Keratinocyte (primary cell): ENCODE measurements around the gene INIP. TPM values are rescaled to one million over a fixed set of nuclear protein-coding genes. Genes with fewer than 3 reads are reported as not detected.

Experiments
- DNase-seq: peaks from one replicate; pipeline ENCODE4 v3.0.0-alpha.2; 2011; ENCODE audit warnings: low read depth, missing footprints, low spot score
- FAIRE-seq: peaks from 2 replicates; lab custom pipeline; 2011; peaks lifted over from hg19 to GRCh38; lab: Jason Lieb, UNC
- H2AFZ ChIP-seq: 2 replicates; pipeline ENCODE4 v1.6.0; 2012; ENCODE audit warnings: low read length, control low read depth, inconsistent platforms; ENCODE audit not compliant: control insufficient read depth
- H3K27ac ChIP-seq: 2 replicates; pipeline ENCODE4 v1.5.1; 2011; ENCODE audit warnings: low read length; ENCODE audit not compliant: control insufficient read depth, insufficient read depth
- H3K27me3 ChIP-seq: 3 replicates; pipeline ENCODE4 v1.6.0; 2011; ENCODE audit warnings: low read length; ENCODE audit not compliant: control insufficient read depth, insufficient read depth; ENCODE audit errors: extremely low read depth
- H3K36me3 ChIP-seq, 2 experiments: 2 replicates in 1 of 2; 3 replicates in 1 of 2; pipeline ENCODE4 v1.5.1; 2011; ENCODE audit warnings: low read length in 2 of 2, mild to moderate bottlenecking in 1 of 2; ENCODE audit not compliant: control insufficient read depth in 2 of 2, insufficient read depth in 2 of 2; ENCODE audit errors: extremely low read depth in 1 of 2
- H3K4me1 ChIP-seq: 3 replicates; pipeline ENCODE4 v1.5.1; 2011; ENCODE audit warnings: low read length; ENCODE audit not compliant: control insufficient read depth, insufficient read depth; ENCODE audit errors: extremely low read depth
- H3K4me2 ChIP-seq: 3 replicates; pipeline ENCODE4 v1.6.0; 2011; ENCODE audit warnings: low read depth, low read length; ENCODE audit not compliant: control insufficient read depth, insufficient read depth; ENCODE audit errors: extremely low read depth
- H3K4me3 ChIP-seq, 3 experiments: fragments of 200-600 bp in 1 of 3; sonication (generic) in 1 of 3; 2 replicates in 2 of 3; 3 replicates in 1 of 3; pipeline ENCODE4 v1.5.1; 2011 to 2016; ENCODE audit warnings: low read length in 3 of 3, mild to moderate bottlenecking in 3 of 3, control low read depth in 2 of 3, inconsistent platforms in 1 of 3, low read depth in 1 of 3, mixed read lengths in 1 of 3, mixed run types in 1 of 3, moderate library complexity in 1 of 3; ENCODE audit not compliant: control insufficient read depth in 2 of 3, insufficient read depth in 2 of 3; ENCODE audit errors: extremely low read depth in 1 of 3
- H3K79me2 ChIP-seq: 2 replicates; pipeline ENCODE4 v1.6.0; 2012; ENCODE audit warnings: low read length; ENCODE audit not compliant: control insufficient read depth, insufficient read depth
- H3K9ac ChIP-seq: 3 replicates; pipeline ENCODE4 v1.6.0; 2011; ENCODE audit warnings: low read length; ENCODE audit not compliant: control insufficient read depth, insufficient read depth; ENCODE audit errors: extremely low read depth
- H3K9me1 ChIP-seq: 3 replicates; pipeline ENCODE4 v1.6.0; 2011; ENCODE audit warnings: low read length; ENCODE audit not compliant: control insufficient read depth, insufficient read depth; ENCODE audit errors: extremely low read depth
- H3K9me3 ChIP-seq: 2 replicates; pipeline ENCODE4 v1.5.1; 2012; ENCODE audit warnings: low read depth, low read length; ENCODE audit not compliant: control insufficient read depth
- H4K20me1 ChIP-seq: 3 replicates; pipeline ENCODE4 v1.6.0; 2011; ENCODE audit warnings: low read length; ENCODE audit not compliant: control insufficient read depth, insufficient read depth; ENCODE audit errors: extremely low read depth
- EZH2 ChIP-seq: IDR thresholded peaks from one replicate; pipeline ENCODE4 v1.6.1; 2012; ENCODE audit warnings: inconsistent platforms, mild to moderate bottlenecking, low read length, moderate library complexity
- dilution Hi-C: fragments of 300-500 bp; cut with MboI; formaldehyde crosslinking; loops from one replicate; pipeline ENCODE4 v1.7.0; 2020; ENCODE audit warnings: low sequenced_read_pairs; ENCODE audit not compliant: extremely low pct_ligation_motif_present
- polyA plus RNA-seq, 5 experiments: library from polyadenylated mRNA; depleted of rRNA in 3 of 5; stranded (reverse) in 3 of 5; stranded (forward) in 1 of 5; unstranded in 1 of 5; fragments of >200 nt; gene quantifications; 1 replicate in 1 of 5; 2 replicates in 3 of 5; 3 replicates in 1 of 5; pipeline versions ENCODE4 v1.2.1 to v1.2.3, GENCODE V29; 2011 to 2012; ENCODE audit warnings: missing spikeins in 2 of 5, low read depth in 1 of 5, low replicate concordance in 1 of 5
- TF ChIP-seq, protein P1 (sequence below), 3 experiments: IDR thresholded peaks in 1 of 3; conservative IDR thresholded peaks in 1 of 3; optimal IDR thresholded peaks in 1 of 3; 2 replicates in 2 of 3; 3 replicates in 1 of 3; pipeline versions ENCODE3 to v1.5.1; 2011; ENCODE audit warnings: low read length in 3 of 3, mild to moderate bottlenecking in 3 of 3, moderate library complexity in 2 of 3, control low read depth in 1 of 3, inconsistent platforms in 1 of 3; ENCODE audit not compliant: insufficient read depth in 2 of 3; ENCODE audit errors: extremely low read depth in 1 of 3

INIP gene
- polyA plus RNA-seq, 1 donor (not counting 4 experiments of a cell fraction or from before 2014, with no cell fraction given): 22.0 TPM

DNA sequence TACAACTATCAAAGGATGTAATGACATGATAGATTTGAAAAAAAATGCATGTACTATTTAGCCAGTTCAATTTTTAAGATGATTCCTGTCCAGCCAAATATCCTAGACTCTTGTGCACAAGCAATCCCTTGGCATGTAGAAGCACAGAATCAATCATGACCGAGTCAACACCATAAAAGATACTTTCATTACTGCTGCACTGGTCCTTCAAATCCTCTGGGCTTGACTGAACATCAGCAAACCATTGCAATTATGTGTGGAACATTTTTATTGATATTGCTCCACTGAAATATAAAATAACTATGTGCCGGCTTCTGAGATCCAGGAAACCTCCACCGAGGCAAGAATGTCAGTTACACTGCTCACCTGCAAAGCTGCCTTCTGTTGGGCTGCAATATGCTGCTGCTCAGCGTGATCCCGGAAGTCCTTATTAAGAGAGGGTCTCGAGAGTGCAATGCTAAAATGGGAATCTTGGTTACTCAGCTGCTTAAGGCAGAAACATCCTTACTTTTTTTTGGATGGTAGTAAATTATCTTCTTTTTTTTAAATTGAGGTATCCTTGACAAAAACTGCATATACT lies 28.7 kb downstream of the INIP start:
- no peak overlapping the region for H3K4me2 ChIP-seq
- no peaks in the 10 kb centered on the region for H3K9me3 ChIP-seq
- no peak overlapping the region for H3K4me3 ChIP-seq
- H3K27me3 ChIP-seq: no peaks in the 10 kb centered on the region
- no peaks in the 10 kb centered on the region for H3K79me2 ChIP-seq
- dilution Hi-C loops: no loop called here
- no peak for DNase-seq
- no peaks in the 10 kb centered on the region for H3K4me1 ChIP-seq
- H3K27ac ChIP-seq: no peak overlapping the region
- H3K9ac ChIP-seq: no peak overlapping the region
- peaks cover 0 to 9% of the 10 kb centered on the region in 2 experiments for H3K36me3 ChIP-seq
- no peak overlapping the region for H2AFZ ChIP-seq
- TF ChIP-seq, protein P1, sequence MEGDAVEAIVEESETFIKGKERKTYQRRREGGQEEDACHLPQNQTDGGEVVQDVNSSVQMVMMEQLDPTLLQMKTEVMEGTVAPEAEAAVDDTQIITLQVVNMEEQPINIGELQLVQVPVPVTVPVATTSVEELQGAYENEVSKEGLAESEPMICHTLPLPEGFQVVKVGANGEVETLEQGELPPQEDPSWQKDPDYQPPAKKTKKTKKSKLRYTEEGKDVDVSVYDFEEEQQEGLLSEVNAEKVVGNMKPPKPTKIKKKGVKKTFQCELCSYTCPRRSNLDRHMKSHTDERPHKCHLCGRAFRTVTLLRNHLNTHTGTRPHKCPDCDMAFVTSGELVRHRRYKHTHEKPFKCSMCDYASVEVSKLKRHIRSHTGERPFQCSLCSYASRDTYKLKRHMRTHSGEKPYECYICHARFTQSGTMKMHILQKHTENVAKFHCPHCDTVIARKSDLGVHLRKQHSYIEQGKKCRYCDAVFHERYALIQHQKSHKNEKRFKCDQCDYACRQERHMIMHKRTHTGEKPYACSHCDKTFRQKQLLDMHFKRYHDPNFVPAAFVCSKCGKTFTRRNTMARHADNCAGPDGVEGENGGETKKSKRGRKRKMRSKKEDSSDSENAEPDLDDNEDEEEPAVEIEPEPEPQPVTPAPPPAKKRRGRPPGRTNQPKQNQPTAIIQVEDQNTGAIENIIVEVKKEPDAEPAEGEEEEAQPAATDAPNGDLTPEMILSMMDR (optimal IDR thresholded peaks at IDR 0.05 in 1 of 3, IDR thresholded peaks at IDR 0.05 in 1 of 3, conservative IDR thresholded peaks at IDR 0.05 in 1 of 3; ENCODE audit: extremely low read depth in 1 of 3, insufficient read depth in 2 of 3, low read length in 3 of 3): no peak
- no peaks in the 10 kb centered on the region for H4K20me1 ChIP-seq
- no peak for FAIRE-seq
- no peaks in the 10 kb centered on the region for H3K9me1 ChIP-seq

DNA sequence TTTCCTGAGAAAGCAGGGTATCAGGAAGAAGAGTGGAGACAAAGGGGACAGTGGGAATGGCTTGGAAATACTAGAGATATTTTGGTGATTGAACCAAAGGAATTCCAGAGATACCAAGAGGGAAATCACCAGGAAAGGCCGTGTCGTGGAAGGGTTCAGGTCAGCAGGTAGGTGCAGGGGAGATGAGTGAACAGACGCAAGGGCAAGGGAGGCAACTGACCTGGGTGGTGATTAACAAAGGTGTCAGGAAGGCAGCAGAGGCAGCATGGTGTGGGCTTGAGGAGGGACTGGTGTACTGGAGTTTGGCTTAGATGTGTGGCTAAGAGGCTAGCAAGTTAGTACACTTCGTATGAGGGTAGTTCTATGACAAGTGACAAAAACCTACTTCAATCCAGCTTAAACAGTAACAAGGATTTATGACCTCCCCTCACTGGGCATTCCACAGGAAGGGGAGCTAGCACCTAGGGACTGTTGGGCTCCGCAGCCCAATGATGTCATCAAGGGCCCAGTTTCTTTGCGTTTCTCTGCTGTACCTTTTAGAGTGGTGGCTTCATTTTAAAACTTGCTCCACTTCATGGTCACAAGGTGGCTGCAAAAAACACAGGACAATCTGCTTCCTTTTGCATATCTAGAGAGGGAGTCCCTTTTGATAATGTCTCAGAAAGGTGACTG lies 37.0 kb downstream of the INIP start:
- no peak overlapping the region for H2AFZ ChIP-seq
- H3K4me1 ChIP-seq: peaks cover 6% of the 10 kb centered on the region
- no peak for FAIRE-seq
- H3K27ac ChIP-seq: no peak overlapping the region
- H3K9ac ChIP-seq: no peak overlapping the region
- no peak overlapping the region for H3K4me2 ChIP-seq
- H3K36me3 ChIP-seq: no peaks in the 10 kb centered on the region
- dilution Hi-C loops: no loop called here
- DNase-seq: no peak
- H3K79me2 ChIP-seq: no peaks in the 10 kb centered on the region
- peaks cover 8% of the 10 kb centered on the region for H3K9me3 ChIP-seq
- H3K27me3 ChIP-seq: no peaks in the 10 kb centered on the region
- no peaks in the 10 kb centered on the region for H4K20me1 ChIP-seq
- no peaks in the 10 kb centered on the region for H3K9me1 ChIP-seq
- no peak overlapping the region for H3K4me3 ChIP-seq
- no peak for TF ChIP-seq EZH2
- TF ChIP-seq, protein P1 (optimal IDR thresholded peaks at IDR 0.05 in 1 of 3, IDR thresholded peaks at IDR 0.05 in 1 of 3, conservative IDR thresholded peaks at IDR 0.05 in 1 of 3; ENCODE audit: extremely low read depth in 1 of 3, insufficient read depth in 2 of 3, low read length in 3 of 3): no peak
